Measurements from ENCODE around the gene CEP192.

CEP192 gene

GRCh38 chr18:13005289-13005688 is 14.1 kb downstream of the CEP192 start:
- H4K20me1 ChIP-seq (ENCODE audit: insufficient read depth, low read length, poor library complexity, severe bottlenecking), result peaks cover 28% of the 10 kb centered on the region
- H3K4me2 ChIP-seq (ENCODE audit: low read depth, low read length, poor library complexity, severe bottlenecking), result no peak overlapping the region
- no peak overlapping the region for H3K9ac ChIP-seq (ENCODE audit: low read depth, low read length, poor library complexity, severe bottlenecking)
- no peaks in the 10 kb centered on the region for H3F3A ChIP-seq (ENCODE audit: low read depth)
- TF ChIP-seq EZH2phosphoT487 (IDR thresholded peaks at IDR 0.05; ENCODE audit: borderline replicate concordance) (no peak), CTCF (conservative IDR thresholded peaks at IDR 0.05; ENCODE audit: low read length) (no peak)
- H3K36me3 ChIP-seq (ENCODE audit: insufficient read depth, low read length), result peaks cover 81% of the 10 kb centered on the region
- no peaks in the 10 kb centered on the region for H3K9me2 ChIP-seq (replicated peaks; ENCODE audit: low read depth, low read length)
- no peaks in the 10 kb centered on the region for H3K27me3 ChIP-seq (ENCODE audit: insufficient read depth, low read length, poor library complexity, severe bottlenecking)
- H3K9me3 ChIP-seq (ENCODE audit: insufficient read depth, low read depth, low read length), result no peaks in the 10 kb centered on the region
- H3K4me1 ChIP-seq (ENCODE audit: insufficient read depth, low read length, poor library complexity, severe bottlenecking), result no peaks in the 10 kb centered on the region
- H2AFZ ChIP-seq (ENCODE audit: low read length), result no peak overlapping the region
- H3K4me3 ChIP-seq (ENCODE audit: low read length, poor library complexity, severe bottlenecking), result no peak overlapping the region
- peaks cover 62% of the 10 kb centered on the region for H3K79me2 ChIP-seq (ENCODE audit: insufficient read depth, low read length)

DNA sequence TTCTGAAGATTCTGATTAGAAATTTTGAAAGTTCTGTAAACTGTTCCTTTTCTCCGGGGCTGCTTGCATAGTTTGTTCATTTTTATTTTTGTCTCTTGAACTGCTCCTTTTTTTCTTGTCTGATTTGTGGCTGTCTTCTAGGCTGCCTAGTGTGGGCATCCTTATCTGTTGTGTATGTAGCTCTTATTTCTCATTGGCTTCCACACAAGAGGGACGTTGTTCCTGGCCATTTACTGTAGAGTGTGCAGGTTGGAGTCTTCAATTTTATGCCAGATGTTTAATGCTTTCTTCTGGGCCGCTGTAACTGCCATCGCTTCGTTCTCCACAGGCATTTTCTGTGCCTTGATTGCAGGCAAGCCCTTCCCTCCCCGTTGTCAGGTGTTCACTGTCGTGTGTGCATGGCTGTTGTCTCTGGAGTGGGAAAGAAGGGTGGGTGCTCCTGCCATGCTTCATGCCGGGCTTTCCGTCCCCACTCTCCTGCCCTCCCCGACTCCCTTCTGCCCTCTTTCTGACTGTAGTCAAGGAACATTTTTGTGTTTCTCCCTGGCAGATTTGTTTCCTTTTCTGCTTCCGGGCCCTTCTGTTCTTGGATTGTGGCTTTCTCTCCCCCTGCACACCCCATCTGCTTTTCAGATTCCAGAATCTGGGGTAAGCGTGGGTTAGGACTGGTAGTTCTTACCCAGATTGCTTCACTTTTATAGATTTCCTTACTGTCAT is 15.5 kb downstream of the CEP192 start:
- Histone ChIP-seq H3K4me2 (ENCODE audit: low read depth, low read length, poor library complexity, severe bottlenecking) (no peak overlapping the region), H3F3A (ENCODE audit: low read depth) (no peaks in the 10 kb centered on the region), H3K4me3 (ENCODE audit: low read length, poor library complexity, severe bottlenecking) (no peak overlapping the region), H3K9ac (ENCODE audit: low read depth, low read length, poor library complexity, severe bottlenecking) (no peak overlapping the region), H2AFZ (ENCODE audit: low read length) (no peak overlapping the region), H3K79me2 (ENCODE audit: insufficient read depth, low read length) (peaks cover 48% of the 10 kb centered on the region), H3K9me3 (ENCODE audit: insufficient read depth, low read depth, low read length) (no peaks in the 10 kb centered on the region), H3K9me2 (replicated peaks; ENCODE audit: low read depth, low read length) (no peaks in the 10 kb centered on the region), H3K36me3 (ENCODE audit: insufficient read depth, low read length) (peaks cover 82% of the 10 kb centered on the region), H3K27me3 (ENCODE audit: insufficient read depth, low read length, poor library complexity, severe bottlenecking) (no peaks in the 10 kb centered on the region), H3K4me1 (ENCODE audit: insufficient read depth, low read length, poor library complexity, severe bottlenecking) (no peaks in the 10 kb centered on the region), H4K20me1 (ENCODE audit: insufficient read depth, low read length, poor library complexity, severe bottlenecking) (peaks cover 26% of the 10 kb centered on the region)
- TF ChIP-seq EZH2phosphoT487 (IDR thresholded peaks at IDR 0.05; ENCODE audit: borderline replicate concordance) (no peak), CTCF (conservative IDR thresholded peaks at IDR 0.05; ENCODE audit: low read length) (no peak)

GRCh38 chr18:13007248-13007560 is 16.0 kb downstream of the CEP192 start:
- Histone ChIP-seq H3K4me2 (ENCODE audit: low read depth, low read length, poor library complexity, severe bottlenecking) (no peak overlapping the region), H4K20me1 (ENCODE audit: insufficient read depth, low read length, poor library complexity, severe bottlenecking) (peaks cover 26% of the 10 kb centered on the region), H3K9me3 (ENCODE audit: insufficient read depth, low read depth, low read length) (no peaks in the 10 kb centered on the region), H3K9ac (ENCODE audit: low read depth, low read length, poor library complexity, severe bottlenecking) (no peak overlapping the region), H3K9me2 (replicated peaks; ENCODE audit: low read depth, low read length) (no peaks in the 10 kb centered on the region), H3K79me2 (ENCODE audit: insufficient read depth, low read length) (peaks cover 47% of the 10 kb centered on the region), H3K4me1 (ENCODE audit: insufficient read depth, low read length, poor library complexity, severe bottlenecking) (no peaks in the 10 kb centered on the region), H3K36me3 (ENCODE audit: insufficient read depth, low read length) (peaks cover 86% of the 10 kb centered on the region), H2AFZ (ENCODE audit: low read length) (no peak overlapping the region), H3K27me3 (ENCODE audit: insufficient read depth, low read length, poor library complexity, severe bottlenecking) (no peaks in the 10 kb centered on the region), H3K4me3 (ENCODE audit: low read length, poor library complexity, severe bottlenecking) (no peak overlapping the region), H3F3A (ENCODE audit: low read depth) (no peaks in the 10 kb centered on the region)
- TF ChIP-seq CTCF (conservative IDR thresholded peaks at IDR 0.05; ENCODE audit: low read length), result no peak
- no peak for TF ChIP-seq EZH2phosphoT487 (IDR thresholded peaks at IDR 0.05; ENCODE audit: borderline replicate concordance)
